GM12878 (cell line): ENCODE measurements around the gene SPPL3. TPM values are rescaled to one million over a fixed set of nuclear protein-coding genes. Genes with fewer than 3 reads are reported as not detected.

Source experiments
- ATAC-seq: fragments of 200-7000 bp; cut with Tn5 transposase; 3 replicates; pipeline ENCODE4 v1.9.1; 2020; ENCODE audit warnings: mild to moderate bottlenecking, moderate library complexity
- BruUV-seq: library from RNA; stranded (reverse); fragments of 400-500 nt; replicated peaks from 2 replicates; lab custom pipeline; 2021; lab: Mats Ljungman, UMichigan
- CTCF ChIA-PET: fragments of 300-600 bp; sonication (Branson Sonifier 250); formaldehyde crosslinking; extraction: SDS; loops from one replicate; lab custom pipeline; 2021; ENCODE audit warnings: inconsistent platforms; lab: Yijun Ruan, JAX
- POLR2A ChIA-PET: fragments of 350-600 bp; formaldehyde crosslinking; extraction: SDS; loops from one replicate; lab custom pipeline; 2021; ENCODE audit warnings: inconsistent platforms; lab: Charles Lee
- RAD21 ChIA-PET: fragments of 300-600 bp; sonication (Branson Sonifier 250); formaldehyde crosslinking; loops from one replicate; lab custom pipeline; 2023; ENCODE audit warnings: antibody characterized with exemption; ENCODE audit not compliant: unreplicated experiment; lab: Charles Lee
- SMC1A ChIA-PET: fragments of 300-600 bp; sonication (Branson Sonifier 250); formaldehyde crosslinking; loops from one replicate; lab custom pipeline; 2023; ENCODE audit not compliant: unreplicated experiment, uncharacterized antibody; lab: Charles Lee
- DNase-seq: peaks from one replicate; pipeline ENCODE4 v3.0.0-alpha.2; 2011; ENCODE audit warnings: low read depth, low spot score
- FAIRE-seq: peaks from 3 replicates; lab custom pipeline; 2011; peaks lifted over from hg19 to GRCh38; lab: Jason Lieb, UNC
- H2AFZ ChIP-seq: 2 replicates; pipeline ENCODE4 v1.6.0; 2011; ENCODE audit warnings: low read depth, low read length, control low read depth; ENCODE audit not compliant: control insufficient read depth
- H3K27ac ChIP-seq: 2 replicates; pipeline ENCODE4 v1.5.1; 2011; ENCODE audit warnings: control low read depth; ENCODE audit not compliant: control insufficient read depth, insufficient read depth
- H3K27me3 ChIP-seq, 2 experiments: replicated peaks in 1 of 2; 2 replicates each; pipeline versions ENCODE4 v1.6.0 to v1.6.1; 2011; ENCODE audit warnings: low read length in 1 of 2; ENCODE audit not compliant: control insufficient read depth in 2 of 2, insufficient read depth in 2 of 2
- H3K36me3 ChIP-seq, 2 experiments: 2 replicates each; pipeline ENCODE4 v1.5.1; 2011; ENCODE audit warnings: low read length in 1 of 2; ENCODE audit not compliant: control insufficient read depth in 2 of 2, insufficient read depth in 2 of 2
- H3K4me1 ChIP-seq: 2 replicates; pipeline ENCODE4 v1.6.1; 2011; ENCODE audit warnings: mild to moderate bottlenecking, low read length, moderate library complexity, mixed read lengths; ENCODE audit not compliant: control insufficient read depth, insufficient read depth
- H3K4me2 ChIP-seq: 2 replicates; pipeline ENCODE4 v1.6.0; 2011; ENCODE audit warnings: control low read depth; ENCODE audit not compliant: control insufficient read depth, insufficient read depth
- H3K4me3 ChIP-seq: fragments of 200-600 bp; sonication (generic); 2 replicates; pipeline ENCODE4 v1.5.1; 2016
- H3K79me2 ChIP-seq: 2 replicates; pipeline ENCODE4 v1.6.0; 2011; ENCODE audit warnings: low read length; ENCODE audit not compliant: control insufficient read depth, insufficient read depth
- H3K9ac ChIP-seq: 2 replicates; pipeline ENCODE4 v1.8.0; 2011; ENCODE audit warnings: low read length, control low read depth, mixed read lengths; ENCODE audit not compliant: control insufficient read depth, insufficient read depth
- H3K9me3 ChIP-seq: replicated peaks from 3 replicates; pipeline ENCODE4 v1.5.1; 2011; ENCODE audit warnings: mild to moderate bottlenecking, low read length; ENCODE audit not compliant: control insufficient read depth, insufficient read depth
- H4K20me1 ChIP-seq: 2 replicates; pipeline ENCODE4 v1.6.0; 2011; ENCODE audit not compliant: control insufficient read depth, insufficient read depth
- CREB1 ChIP-seq: IDR thresholded peaks from 2 replicates; pipeline ENCODE4 v1.6.1; 2012; ENCODE audit warnings: low read depth, mild to moderate bottlenecking, inconsistent platforms
- ESRRA ChIP-seq: IDR thresholded peaks from 2 replicates; pipeline ENCODE4 v1.6.1; 2012; ENCODE audit warnings: mild to moderate bottlenecking, low read length, improper control_type of control experiment
- HCFC1 ChIP-seq: fragments of 150-350 bp; IDR thresholded peaks from 2 replicates; pipeline ENCODE4 v1.6.1; 2014; ENCODE audit warnings: low read length
- JUNB ChIP-seq: IDR thresholded peaks from 2 replicates; pipeline ENCODE4 v1.6.1; 2016; ENCODE audit warnings: antibody characterized with exemption, mild to moderate bottlenecking
- JUND ChIP-seq: IDR thresholded peaks from 2 replicates; pipeline ENCODE4 v1.6.1; 2012; ENCODE audit warnings: low read depth, mild to moderate bottlenecking, low read length, improper control_type of control experiment, moderate library complexity
- LARP7 ChIP-seq: fragments of 450-650 bp; IDR thresholded peaks from 2 replicates; pipeline ENCODE4 v1.6.1; 2017; ENCODE audit warnings: mild to moderate bottlenecking
- MTA2 ChIP-seq: fragments of 450-650 bp; IDR thresholded peaks from 2 replicates; pipeline ENCODE4 v1.6.1; 2016; ENCODE audit warnings: low read depth, mild to moderate bottlenecking, moderate library complexity
- NR2C1 ChIP-seq: fragments of 450-650 bp; IDR thresholded peaks from 2 replicates; pipeline ENCODE4 v1.6.1; 2017; ENCODE audit warnings: antibody characterized with exemption, mild to moderate bottlenecking, moderate library complexity
- PAX5 ChIP-seq: IDR thresholded peaks from 2 replicates; pipeline ENCODE4 v1.6.1; 2011; ENCODE audit warnings: low read depth, low read length, borderline replicate concordance
- RAD51 ChIP-seq: fragments of 450-650 bp; IDR thresholded peaks from 2 replicates; pipeline ENCODE4 v1.6.1; 2016; ENCODE audit warnings: moderate library complexity, mild to moderate bottlenecking, inconsistent platforms
- RB1 ChIP-seq: fragments of 450-650 bp; formaldehyde crosslinking; IDR thresholded peaks from 2 replicates; pipeline ENCODE4 v1.6.1; 2017; ENCODE audit warnings: mild to moderate bottlenecking, borderline replicate concordance
- RUNX3 ChIP-seq: IDR thresholded peaks from 2 replicates; pipeline ENCODE4 v1.6.1; 2012; ENCODE audit warnings: low read length, inconsistent platforms
- SIN3A ChIP-seq: IDR thresholded peaks from 2 replicates; pipeline ENCODE4 v1.6.1; 2012; ENCODE audit warnings: low read depth, low read length, improper control_type of control experiment
- SMARCA5 ChIP-seq: fragments of 450-650 bp; IDR thresholded peaks from 2 replicates; pipeline ENCODE4 v1.6.1; 2017; ENCODE audit warnings: mild to moderate bottlenecking
- TCF7 ChIP-seq: IDR thresholded peaks from 2 replicates; pipeline ENCODE4 v1.6.1; 2014; ENCODE audit warnings: antibody characterized with exemption, borderline replicate concordance
- ZBTB11 ChIP-seq: fragments of 450-650 bp; formaldehyde crosslinking; IDR thresholded peaks from 2 replicates; pipeline ENCODE4 v1.5.0; 2022; ENCODE audit warnings: mild to moderate bottlenecking, missing genetic modification characterization
- ZNF24 ChIP-seq: fragments of 450-650 bp; IDR thresholded peaks from 2 replicates; pipeline ENCODE4 v1.6.1; 2017; ENCODE audit warnings: antibody characterized with exemption, mild to moderate bottlenecking
- WGBS: methylation state at CpG from one replicate; pipeline ENCODE4 v1.1.6; 2016; ENCODE audit warnings: low lambda C conversion rate; ENCODE audit not compliant: insufficient replicate concordance, insufficient coverage; ENCODE audit errors: missing lambda C conversion rate; 5-methylcytosine and 5-hydroxymethylcytosine counted together
- in situ Hi-C: fragments of 300-500 bp; cut with MboI; formaldehyde crosslinking; loops from 9 replicates; pipeline ENCODE4 v1.14.3; 2018; ENCODE audit warnings: mixed read lengths
- intact Hi-C: fragments of 100-400 bp; cut with micrococcal nuclease; formaldehyde crosslinking; loops from one replicate; pipeline ENCODE4 v1.14.2; 2022; ENCODE audit not compliant: unreplicated experiment
- polyA plus RNA-seq, 11 experiments: library from polyadenylated mRNA; depleted of rRNA in 4 of 11; unstranded in 6 of 11; stranded (reverse) in 5 of 11; fragments of >200 nt; fragmentation: Nextera tagmentation in 4 of 11; fragmentation: Illumina TruSeq in 1 of 11; extraction: Ambion mirVana in 4 of 11; extraction: Trizol in 1 of 11; gene quantifications; 1 replicate in 1 of 11; 2 replicates in 10 of 11; pipeline versions ENCODE4 v1.2.1 to v1.2.3, GENCODE V29; 2011 to 2016; ENCODE audit warnings: inconsistent platforms in 2 of 11, missing spikeins in 2 of 11, low read depth in 1 of 11
- total RNA-seq, 4 experiments: library from RNA; depleted of rRNA in 3 of 4; stranded (reverse); fragments of >200 nt in 3 of 4; fragmentation: Illumina TruSeq in 1 of 4; extraction: Trizol in 1 of 4; gene quantifications; 2 replicates each; pipeline versions ENCODE4 v1.2.1 to v1.2.3, GENCODE V29; 2013 to 2021
- TF ChIP-seq, protein P1 (sequence below): IDR thresholded peaks from 2 replicates; pipeline ENCODE4 v1.6.1; 2012; ENCODE audit warnings: low read depth, low read length, improper control_type of control experiment

SPPL3 gene
- total and polyA plus RNA-seq, 10 of the 15 experiments (the other 5 are each of a cell fraction or from before 2014, with no cell fraction given): 4.3 to 45.5 (median 11.7) TPM

DNA sequence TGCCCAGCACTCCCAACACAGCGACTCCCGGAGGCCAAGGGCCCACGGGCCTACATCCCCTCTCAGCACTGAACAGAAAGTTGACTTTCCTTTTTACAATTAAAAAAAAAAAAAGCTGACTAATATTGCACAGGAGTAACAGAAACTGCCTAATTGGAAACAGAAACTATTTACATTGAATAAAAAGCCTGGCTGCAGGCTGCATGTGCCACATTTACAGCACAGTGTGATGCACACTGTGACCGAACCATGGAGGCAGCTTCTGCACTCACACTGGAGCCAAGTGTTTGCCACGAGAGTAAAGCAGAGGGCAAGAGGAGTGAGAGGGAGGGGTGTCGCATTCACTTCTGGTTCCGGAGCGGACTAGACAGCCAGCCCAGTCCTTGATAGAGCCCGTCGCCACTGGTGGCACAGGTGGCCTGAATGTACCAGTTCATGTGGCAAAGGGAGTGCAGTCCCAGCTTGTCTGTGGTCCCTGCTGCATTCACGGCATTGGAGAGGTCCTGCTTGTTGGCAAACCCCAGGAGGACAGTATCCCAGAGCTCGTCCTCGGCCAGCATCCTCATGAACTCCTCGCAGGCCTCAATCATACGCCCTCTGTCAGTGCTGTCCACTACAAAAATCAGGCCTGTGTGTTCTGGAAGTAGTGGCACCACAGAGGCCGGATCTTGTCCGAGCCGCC, 59.2 kb downstream of the SPPL3 start (continued):
- TF ChIP-seq PAX5 (no peak), NR2C1 (no peak), JUND (no peak), HCFC1 (no peak), ZBTB11 (CRISPR knock-in tag) (no peak), CREB1 (no peak), ESRRA (no peak), ZNF24 (no peak), MTA2 (no peak)

DNA sequence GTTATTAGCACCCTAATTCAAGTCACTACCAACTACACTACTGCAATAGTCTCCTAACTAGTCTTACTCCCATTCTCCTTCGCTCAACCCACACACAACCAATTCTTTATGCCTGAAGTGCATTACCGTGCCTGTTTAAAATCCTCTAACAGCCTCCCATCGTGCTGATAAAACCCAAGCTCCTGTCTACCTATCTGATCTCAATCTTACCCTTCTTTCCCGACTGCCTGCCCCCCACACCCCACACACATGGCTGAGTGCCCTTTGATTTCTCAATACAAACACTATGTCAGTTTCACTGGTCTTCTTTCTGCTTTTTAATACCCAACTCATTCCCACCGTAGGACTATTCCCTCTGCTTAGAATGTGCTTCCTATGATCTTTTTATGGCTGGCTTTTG, 59.9 kb downstream of the SPPL3 start:
- ChIA-PET POLR2A (no interaction called here), CTCF (interaction anchor here (1.1 to 4.6 kb wide), 2 partner anchors 12 to 45 kb away, joined by 3 to 26 read pairs; no protein-coding TSS in a partner anchor), SMC1A (interaction anchor here (1.5 to 10.4 kb wide), 3 partner anchors 12 to 45 kb away, joined by 3 to 131 read pairs (median 108); no protein-coding TSS in a partner anchor), RAD21 (interaction anchor here (8.4 kb wide), 1 partner anchor 10 kb away, joined by 81 read pairs; no protein-coding TSS in a partner anchor)
- Histone ChIP-seq H3K27me3 (no peaks in the 10 kb centered on the region), H3K36me3 (peaks cover 0 to 4% of the 10 kb centered on the region in 2 experiments; a peak in 1 of 4 replicates), H3K9me3 (no peaks in the 10 kb centered on the region; the same call in 2 of the 3 replicates), H2AFZ (no peak overlapping the region), H3K4me1 (peaks cover 43% of the 10 kb centered on the region), H3K27ac (peak overlapping the region; percentile 40; the same call in 1 of the 2 replicates), H4K20me1 (no peaks in the 10 kb centered on the region), H3K79me2 (peaks cover 55% of the 10 kb centered on the region), H3K4me3 (no peak overlapping the region), H3K9ac (no peak overlapping the region), H3K4me2 (no peak overlapping the region)
- no TSS peak for BruUV-seq
- ATAC-seq: no peak
- no peak for FAIRE-seq
- intact Hi-C loops (no loop called here), in situ Hi-C loops (no loop called here)
- whole genome bisulfite sequencing: 96% methylated on average over 5 of the region's 5 CpGs
- no peak for DNase-seq
- TF ChIP-seq RUNX3: no peak
- no peak for TF ChIP-seq TCF7
- no peak for TF ChIP-seq SIN3A
- no peak for TF ChIP-seq SMARCA5
- no peak for TF ChIP-seq RAD51
- TF ChIP-seq LARP7: no peak
- no peak for TF ChIP-seq RB1
- TF ChIP-seq, protein P1, sequence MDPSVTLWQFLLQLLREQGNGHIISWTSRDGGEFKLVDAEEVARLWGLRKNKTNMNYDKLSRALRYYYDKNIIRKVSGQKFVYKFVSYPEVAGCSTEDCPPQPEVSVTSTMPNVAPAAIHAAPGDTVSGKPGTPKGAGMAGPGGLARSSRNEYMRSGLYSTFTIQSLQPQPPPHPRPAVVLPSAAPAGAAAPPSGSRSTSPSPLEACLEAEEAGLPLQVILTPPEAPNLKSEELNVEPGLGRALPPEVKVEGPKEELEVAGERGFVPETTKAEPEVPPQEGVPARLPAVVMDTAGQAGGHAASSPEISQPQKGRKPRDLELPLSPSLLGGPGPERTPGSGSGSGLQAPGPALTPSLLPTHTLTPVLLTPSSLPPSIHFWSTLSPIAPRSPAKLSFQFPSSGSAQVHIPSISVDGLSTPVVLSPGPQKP: no peak
- TF ChIP-seq JUNB: no peak
